Neural cell (in vitro differentiated cells): ENCODE measurements around the gene MYOF. TPM values are rescaled to one million over a fixed set of nuclear protein-coding genes. Genes with fewer than 3 reads are reported as not detected.

Source experiments
- H2AFZ ChIP-seq: fragments of 200-600, 300-800 bp; sonication (generic), shearing (Covaris generic); 2 replicates; pipeline ENCODE4 v1.6.0; 2014; ENCODE audit warnings: low read depth, mild to moderate bottlenecking, antibody characterized with exemption, low read length, moderate library complexity
- H3F3A ChIP-seq: fragments of 200-600 bp; shearing (Covaris generic); 2 replicates; pipeline ENCODE4 v1.6.1; 2016; ENCODE audit warnings: mild to moderate bottlenecking, moderate library complexity, mixed read lengths, antibody characterized with exemption, low read length; ENCODE audit not compliant: insufficient read depth, poor library complexity, severe bottlenecking
- H3K27ac ChIP-seq: fragments of 200-600, 300-800 bp; sonication (generic), shearing (Covaris generic); 2 replicates; pipeline ENCODE4 v1.5.1; 2014; ENCODE audit warnings: mild to moderate bottlenecking, low read length, moderate library complexity
- H3K27me3 ChIP-seq: fragments of 300-800, 200-600 bp; sonication (generic), shearing (Covaris generic); 2 replicates; pipeline ENCODE4 v1.6.0; 2014; ENCODE audit warnings: mild to moderate bottlenecking, low read depth, low read length, moderate library complexity; ENCODE audit not compliant: insufficient read depth
- H3K36me3 ChIP-seq: fragments of 300-800, 200-600 bp; sonication (generic), shearing (Covaris generic); 2 replicates; pipeline ENCODE4 v1.5.1; 2014; ENCODE audit warnings: mild to moderate bottlenecking, antibody characterized with exemption, low read length, moderate library complexity; ENCODE audit not compliant: insufficient read depth
- H3K4me2 ChIP-seq: fragments of 300-800, 200-600 bp; sonication (generic), shearing (Covaris generic); 2 replicates; pipeline ENCODE4 v1.6.0; 2014; ENCODE audit warnings: mild to moderate bottlenecking, low read length
- H3K4me3 ChIP-seq: fragments of 300-800, 200-600 bp; sonication (generic), shearing (Covaris generic); 2 replicates; pipeline ENCODE4 v1.5.1; 2014; ENCODE audit warnings: mild to moderate bottlenecking, low read length, moderate library complexity
- H3K79me2 ChIP-seq: fragments of 200-600 bp; shearing (Covaris generic); replicated peaks from 2 replicates; pipeline ENCODE4 v1.6.0; 2014; ENCODE audit warnings: mild to moderate bottlenecking, low read length, moderate library complexity; ENCODE audit not compliant: insufficient read depth
- H3K9ac ChIP-seq: fragments of 300-800, 200-600 bp; sonication (generic), shearing (Covaris generic); 2 replicates; pipeline ENCODE4 v1.6.1; 2016; ENCODE audit warnings: mild to moderate bottlenecking, low read length, mixed read lengths
- H3K9me2 ChIP-seq: fragments of 200-600 bp; shearing (Covaris generic); 2 replicates; pipeline ENCODE4 v1.6.1; 2016; ENCODE audit warnings: mild to moderate bottlenecking, low read length, mixed read lengths; ENCODE audit not compliant: insufficient read depth
- H3K9me3 ChIP-seq: fragments of 200-600, 300-800 bp; sonication (generic), shearing (Covaris generic); 2 replicates; pipeline ENCODE4 v1.6.1; 2016; ENCODE audit warnings: mild to moderate bottlenecking, mixed run types, low read length, moderate library complexity, mixed read lengths
- H4K20me1 ChIP-seq: fragments of 200-600 bp; shearing (Covaris generic); 2 replicates; pipeline ENCODE4 v1.6.1; 2016; ENCODE audit warnings: mild to moderate bottlenecking, mixed run types; ENCODE audit not compliant: insufficient read depth
- EP300 ChIP-seq: fragments of 450-650 bp; conservative IDR thresholded peaks from 2 replicates; pipeline ENCODE4 v1.6.1; 2014; ENCODE audit warnings: antibody characterized with exemption, mild to moderate bottlenecking, moderate library complexity; ENCODE audit not compliant: poor library complexity, severe bottlenecking
- EZH2 ChIP-seq: fragments of 200-600, 300-800 bp; shearing (Covaris generic), sonication (generic); IDR thresholded peaks from 2 replicates; pipeline ENCODE4 v1.6.1; 2014; ENCODE audit warnings: antibody characterized with exemption, low read length, borderline replicate concordance, mild to moderate bottlenecking; ENCODE audit not compliant: insufficient read depth, poor library complexity, severe bottlenecking
- MXI1 ChIP-seq: fragments of 450-650 bp; conservative IDR thresholded peaks from 2 replicates; pipeline ENCODE4 v1.6.1; 2014; ENCODE audit warnings: antibody characterized with exemption, mild to moderate bottlenecking; ENCODE audit not compliant: poor library complexity, severe bottlenecking
- POLR2AphosphoS5 ChIP-seq: IDR thresholded peaks from 2 replicates; pipeline ENCODE4 v1.6.1; 2012
- RAD21 ChIP-seq: fragments of 450-650 bp; conservative IDR thresholded peaks from 2 replicates; pipeline ENCODE4 v1.6.1; 2014; ENCODE audit warnings: antibody characterized with exemption, mild to moderate bottlenecking, moderate library complexity
- SMC3 ChIP-seq: fragments of 450-650 bp; conservative IDR thresholded peaks from 2 replicates; pipeline ENCODE4 v1.6.1; 2014; ENCODE audit warnings: antibody characterized with exemption, mild to moderate bottlenecking, moderate library complexity; ENCODE audit not compliant: poor library complexity
- TAF1 ChIP-seq: IDR thresholded peaks from 2 replicates; pipeline ENCODE4 v1.6.1; 2012; ENCODE audit warnings: low read depth
- polyA plus RNA-seq: library from polyadenylated mRNA; depleted of rRNA; stranded (reverse); fragments of >200 nt; gene quantifications from 2 replicates; pipeline ENCODE4 v1.2.3, GENCODE V29; 2014
- TF ChIP-seq, protein P1 (sequence below): IDR thresholded peaks from 2 replicates; pipeline ENCODE4 v1.6.1; 2012; ENCODE audit warnings: borderline replicate concordance
- TF ChIP-seq, protein P2 (sequence below): fragments of 450-650 bp; IDR thresholded peaks from 2 replicates; pipeline ENCODE4 v1.5.1; 2014; ENCODE audit warnings: antibody characterized with exemption, mild to moderate bottlenecking, moderate library complexity; ENCODE audit not compliant: poor library complexity, severe bottlenecking

MYOF gene
- polyA plus RNA-seq, 1 donor from 2014 or later = 0.47 TPM

- H3K9ac ChIP-seq = no peak overlapping the region
- no peaks in the 10 kb centered on the region for H3K36me3 ChIP-seq
- no peaks in the 10 kb centered on the region for H3K9me3 ChIP-seq
- no peaks in the 10 kb centered on the region for H3K79me2 ChIP-seq
- peaks cover 11% of the 10 kb centered on the region for H3K27me3 ChIP-seq
- no peaks in the 10 kb centered on the region for H3F3A ChIP-seq
- no peak overlapping the region for H3K27ac ChIP-seq
- H3K4me2 ChIP-seq = no peak overlapping the region
- H3K9me2 ChIP-seq = no peaks in the 10 kb centered on the region
- no peak overlapping the region for H2AFZ ChIP-seq
- no peak overlapping the region for H3K4me3 ChIP-seq
- TF ChIP-seq EZH2 (no peak), TAF1 (no peak), SMC3 (no peak), POLR2AphosphoS5 (no peak), EP300 (no peak), MXI1 (no peak), RAD21 (no peak)
- TF ChIP-seq, protein P1, sequence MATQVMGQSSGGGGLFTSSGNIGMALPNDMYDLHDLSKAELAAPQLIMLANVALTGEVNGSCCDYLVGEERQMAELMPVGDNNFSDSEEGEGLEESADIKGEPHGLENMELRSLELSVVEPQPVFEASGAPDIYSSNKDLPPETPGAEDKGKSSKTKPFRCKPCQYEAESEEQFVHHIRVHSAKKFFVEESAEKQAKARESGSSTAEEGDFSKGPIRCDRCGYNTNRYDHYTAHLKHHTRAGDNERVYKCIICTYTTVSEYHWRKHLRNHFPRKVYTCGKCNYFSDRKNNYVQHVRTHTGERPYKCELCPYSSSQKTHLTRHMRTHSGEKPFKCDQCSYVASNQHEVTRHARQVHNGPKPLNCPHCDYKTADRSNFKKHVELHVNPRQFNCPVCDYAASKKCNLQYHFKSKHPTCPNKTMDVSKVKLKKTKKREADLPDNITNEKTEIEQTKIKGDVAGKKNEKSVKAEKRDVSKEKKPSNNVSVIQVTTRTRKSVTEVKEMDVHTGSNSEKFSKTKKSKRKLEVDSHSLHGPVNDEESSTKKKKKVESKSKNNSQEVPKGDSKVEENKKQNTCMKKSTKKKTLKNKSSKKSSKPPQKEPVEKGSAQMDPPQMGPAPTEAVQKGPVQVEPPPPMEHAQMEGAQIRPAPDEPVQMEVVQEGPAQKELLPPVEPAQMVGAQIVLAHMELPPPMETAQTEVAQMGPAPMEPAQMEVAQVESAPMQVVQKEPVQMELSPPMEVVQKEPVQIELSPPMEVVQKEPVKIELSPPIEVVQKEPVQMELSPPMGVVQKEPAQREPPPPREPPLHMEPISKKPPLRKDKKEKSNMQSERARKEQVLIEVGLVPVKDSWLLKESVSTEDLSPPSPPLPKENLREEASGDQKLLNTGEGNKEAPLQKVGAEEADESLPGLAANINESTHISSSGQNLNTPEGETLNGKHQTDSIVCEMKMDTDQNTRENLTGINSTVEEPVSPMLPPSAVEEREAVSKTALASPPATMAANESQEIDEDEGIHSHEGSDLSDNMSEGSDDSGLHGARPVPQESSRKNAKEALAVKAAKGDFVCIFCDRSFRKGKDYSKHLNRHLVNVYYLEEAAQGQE = no peak
- TF ChIP-seq, protein P2, sequence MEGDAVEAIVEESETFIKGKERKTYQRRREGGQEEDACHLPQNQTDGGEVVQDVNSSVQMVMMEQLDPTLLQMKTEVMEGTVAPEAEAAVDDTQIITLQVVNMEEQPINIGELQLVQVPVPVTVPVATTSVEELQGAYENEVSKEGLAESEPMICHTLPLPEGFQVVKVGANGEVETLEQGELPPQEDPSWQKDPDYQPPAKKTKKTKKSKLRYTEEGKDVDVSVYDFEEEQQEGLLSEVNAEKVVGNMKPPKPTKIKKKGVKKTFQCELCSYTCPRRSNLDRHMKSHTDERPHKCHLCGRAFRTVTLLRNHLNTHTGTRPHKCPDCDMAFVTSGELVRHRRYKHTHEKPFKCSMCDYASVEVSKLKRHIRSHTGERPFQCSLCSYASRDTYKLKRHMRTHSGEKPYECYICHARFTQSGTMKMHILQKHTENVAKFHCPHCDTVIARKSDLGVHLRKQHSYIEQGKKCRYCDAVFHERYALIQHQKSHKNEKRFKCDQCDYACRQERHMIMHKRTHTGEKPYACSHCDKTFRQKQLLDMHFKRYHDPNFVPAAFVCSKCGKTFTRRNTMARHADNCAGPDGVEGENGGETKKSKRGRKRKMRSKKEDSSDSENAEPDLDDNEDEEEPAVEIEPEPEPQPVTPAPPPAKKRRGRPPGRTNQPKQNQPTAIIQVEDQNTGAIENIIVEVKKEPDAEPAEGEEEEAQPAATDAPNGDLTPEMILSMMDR = no peak
- H4K20me1 ChIP-seq = no peaks in the 10 kb centered on the region
These were observed 191.3 kb downstream of the MYOF start for GRCh38 chr10:93290661-93291354.

DNA sequence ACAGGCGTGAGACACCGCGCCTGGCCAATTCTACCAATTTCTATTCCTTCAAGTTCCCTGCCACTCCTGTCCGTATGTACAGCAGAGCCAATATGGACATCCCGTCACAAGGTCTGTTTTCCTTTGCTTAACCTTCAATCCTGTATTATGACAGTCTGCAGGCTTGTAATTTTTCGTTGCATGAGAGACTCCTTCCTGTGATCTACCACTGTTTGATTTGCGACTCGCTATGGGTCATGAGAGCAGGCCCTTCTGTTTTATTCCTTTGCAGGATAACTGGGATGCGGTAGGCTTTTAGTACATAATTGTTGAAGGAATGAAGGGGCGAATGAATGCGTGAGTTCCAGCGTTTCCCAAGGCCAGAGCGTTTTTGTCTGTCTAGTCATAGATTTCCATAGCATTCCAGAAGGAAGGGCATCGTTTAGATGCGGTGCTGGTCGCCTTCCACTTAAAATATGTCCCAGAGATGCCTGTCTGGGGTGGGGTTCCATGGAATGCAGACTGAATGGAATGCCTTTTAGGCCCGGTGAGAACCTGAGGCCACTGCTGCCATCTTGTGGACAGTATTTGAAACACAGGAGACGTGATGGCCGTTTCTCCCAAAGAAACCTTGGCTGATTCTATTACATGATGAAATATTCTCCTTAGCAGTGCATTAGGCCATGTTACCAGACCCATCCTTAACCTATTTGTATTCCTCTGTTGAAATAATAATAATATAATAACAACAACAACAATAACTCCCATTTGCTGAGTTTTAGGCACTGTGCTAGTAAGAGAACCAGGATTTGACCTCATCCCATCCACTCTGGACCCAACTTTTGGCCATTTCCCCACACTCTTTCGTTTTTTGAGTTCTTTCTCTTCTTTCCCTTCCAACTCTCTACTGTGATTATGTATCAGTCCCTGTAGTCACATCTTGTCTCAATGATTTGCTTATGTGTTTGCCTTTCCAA is 193.2 kb downstream of the MYOF start:
- no peaks in the 10 kb centered on the region for H3K36me3 ChIP-seq
- H4K20me1 ChIP-seq = no peaks in the 10 kb centered on the region
- H2AFZ ChIP-seq = no peak overlapping the region
- peaks cover 24% of the 10 kb centered on the region for H3K27me3 ChIP-seq
- no peak overlapping the region for H3K4me2 ChIP-seq
- H3K9me3 ChIP-seq = no peaks in the 10 kb centered on the region
- TF ChIP-seq RAD21 = peak; percentile 86
- TF ChIP-seq, protein P2 = peak; percentile 85
- no peak for TF ChIP-seq POLR2AphosphoS5
- no peak for TF ChIP-seq TAF1
- TF ChIP-seq EP300 = no peak
- peak; percentile 90 for TF ChIP-seq SMC3
- H3K27ac ChIP-seq = no peak overlapping the region
- H3K79me2 ChIP-seq = no peaks in the 10 kb centered on the region
- H3K9me2 ChIP-seq = no peaks in the 10 kb centered on the region
- no peak overlapping the region for H3K4me3 ChIP-seq
- H3K9ac ChIP-seq = no peak overlapping the region
- H3F3A ChIP-seq = no peaks in the 10 kb centered on the region
